ENCODE results near the gene USP15. TPM values are rescaled to one million over a fixed set of nuclear protein-coding genes. Genes with fewer than 3 reads are reported as not detected.
A peak's percentile ranks its signal among the peaks of the same experiment; 100 is the strongest.

Gene USP15
- total RNA-seq = 61.8 and 66.2 TPM in 2 replicates
- 13.6 and 20.0 TPM in 2 replicates for polyA plus RNA-seq
- 21.4 and 22.7 TPM in 2 replicates for polyA plus RNA-seq (2011; cell fraction: cytosol; rRNA removed)
- 72.5 and 115 TPM in 2 replicates for polyA plus RNA-seq (2011; cell fraction: nucleus; rRNA removed)
- 49.3 and 60.3 TPM in 2 replicates for polyA plus RNA-seq (2012)
- 76.4 and 98.7 TPM in 2 replicates for polyA minus RNA-seq
- 16.7 TPM for polyA minus RNA-seq (2011; cell fraction: cytosol; rRNA and poly(A)+ RNA removed)
- 159 and 212 TPM in 2 replicates for polyA minus RNA-seq (2011; cell fraction: nucleus; rRNA and poly(A)+ RNA removed)
- percentile 94 among the genes with signal in this experiment for Bru-seq, nascent RNA
- BruChase-seq, experiment 1, labeled RNA remaining after a 6-hour chase = percentile 72 among the genes with signal in this experiment
- percentile 80 among the genes with signal in this experiment for BruChase-seq, experiment 2, labeled RNA remaining after a 2-hour chase
- long read RNA-seq, full-length matches to known transcripts = 67 of 83 reads
- long read RNA-seq, partial matches to known transcripts = 9 of 83 reads
- long read RNA-seq, other reads (novel, unspliced or antisense) = 7 of 83 reads

GRCh38 chr12:62259993-62260732 is at the start of gene USP15:
TSS of gene USP15 (plus strand) at chr12:62260404. CDS start at chr12:62260415, 11 bp downstream.
- POLR2A ChIA-PET = interaction anchor here (0.6 kb wide), 1 partner anchor 14 kb away, joined by 5 read pairs; no protein-coding TSS in a partner anchor
- H3K9me3 ChIP-seq (replicated peaks; ENCODE audit: control insufficient read depth, insufficient read depth, low read length) = no peaks in the 10 kb centered on the region
- H3K4me3 ChIP-seq (replicated peaks in 1 of 3; ENCODE audit: insufficient read depth in 1 of 3, low read depth in 1 of 3, low read length in 3 of 3) = peak within 1 kb of the TSS; percentile 65 to 97 (median 93)
- H3K9me1 ChIP-seq (replicated peaks; ENCODE audit: control insufficient read depth, extremely low read depth, insufficient read depth, low read length) = no peaks in the 10 kb centered on the region
- FAIRE-seq = peak; percentile 90
- H2AFZ ChIP-seq (ENCODE audit: low read depth, low read length) = peak within 1 kb of the TSS; percentile 94
- peak within 1 kb of the TSS; percentile 71 for H3K27ac ChIP-seq (ENCODE audit: insufficient read depth, low read depth, low read length)
- CTCF ChIA-PET = interaction anchor here (0.6 to 1.5 kb wide), 14 partner anchors 8 to 539 kb away, joined by 3 to 6 read pairs (median 4); partner anchors contain the start of gene MON2
- H3K4me2 ChIP-seq (ENCODE audit: insufficient read depth, low read length) = peak within 1 kb of the TSS; percentile 94
- TF ChIP-seq EZH2 (IDR thresholded peaks at IDR 0.05; ENCODE audit: borderline replicate concordance, low read depth, low read length, severe bottlenecking) = no peak
- TF ChIP-seq GATA2 (IDR thresholded peaks at IDR 0.05; ENCODE audit: insufficient read depth, insufficient read length, low read depth, low read length) = no peak
- no peak for TF ChIP-seq FOS (IDR thresholded peaks at IDR 0.05; ENCODE audit: borderline replicate concordance, insufficient read depth, low read length)
- TF ChIP-seq CTCF (IDR thresholded peaks at IDR 0.05; ENCODE audit: extremely low read depth in 1 of 2, insufficient read depth in 1 of 2, low read depth in 1 of 2, low read length in 2 of 2) = peak; percentile 84 to 96
- TF ChIP-seq POLR2A (IDR thresholded peaks at IDR 0.05; ENCODE audit: low read depth, low read length) = peak; percentile 78
- TF ChIP-seq JUN (IDR thresholded peaks at IDR 0.05; ENCODE audit: borderline replicate concordance, insufficient read depth, insufficient read length, low read depth) = no peak
- TF ChIP-seq MYC (IDR thresholded peaks at IDR 0.05; ENCODE audit: low read depth, low read length) = no peak
- TF ChIP-seq MAX (IDR thresholded peaks at IDR 0.05; ENCODE audit: insufficient read depth, insufficient read length) = peak; percentile 42
- peak; percentile 97 for TF ChIP-seq POLR2AphosphoS5 (IDR thresholded peaks at IDR 0.05; ENCODE audit: insufficient read depth, low read depth, low read length)
- intact Hi-C loops (cut with micrococcal nuclease) = loop anchor here (2.0 to 5.0 kb wide), 4 partner anchors 112 to 602 kb away; no protein-coding TSS in a partner anchor
- peak within 1 kb of the TSS; percentile 92 for H3K9ac ChIP-seq (replicated peaks; ENCODE audit: extremely low read depth, insufficient read depth, low read length)
- no peaks in the 10 kb centered on the region for H3K36me3 ChIP-seq (ENCODE audit: control insufficient read depth in 2 of 2, extremely low read depth in 1 of 2, insufficient read depth in 2 of 2, low read length in 2 of 2)
- peaks cover 50% of the 10 kb centered on the region for H3K79me2 ChIP-seq (ENCODE audit: control insufficient read depth, insufficient read depth, low read length)
- dilution Hi-C loops (cut with MboI; ENCODE audit: extremely low pct_ligation_motif_present, low sequenced_read_pairs) = no loop called here
- peak; percentile 97 for DNase-seq (ENCODE audit: low read depth, low spot score)
- peaks cover 19% of the 10 kb centered on the region for H3K4me1 ChIP-seq (ENCODE audit: control insufficient read depth, extremely low read depth, insufficient read depth, low read length)
- BruUV-seq (replicated peaks) = no TSS peak
- H4K20me1 ChIP-seq (replicated peaks; ENCODE audit: control insufficient read depth, extremely low read depth, insufficient read depth, low read length) = peaks cover 6% of the 10 kb centered on the region
- H3K27me3 ChIP-seq (ENCODE audit: control insufficient read depth in 2 of 2, insufficient read depth in 2 of 2, low read length in 2 of 2) = no peaks in the 10 kb centered on the region

Data from endothelial cell of umbilical vein (primary cell).